Activated CD8-positive, alpha-beta memory T cell treated with anti-CD3 and anti-CD28 coated beads for 36 hours (primary cell): ENCODE results near the gene CPNE9. TPM values are rescaled to one million over a fixed set of nuclear protein-coding genes. Genes with fewer than 3 reads are reported as not detected.

ENCODE experiments used
- CTCF ChIA-PET: fragments of 350-600 bp; sonication (Branson Sonifier 250); formaldehyde crosslinking; loops from one replicate; lab custom pipeline; 2021; ENCODE audit warnings: antibody characterized with exemption; lab: Charles Lee
- POLR2A ChIA-PET: fragments of 350-600 bp; sonication (Branson Sonifier 250); formaldehyde crosslinking; loops from one replicate; lab custom pipeline; 2021; ENCODE audit warnings: antibody characterized with exemption; lab: Charles Lee
- total RNA-seq, 2 experiments: library from RNA; stranded (reverse); gene quantifications; one replicate each; pipeline ENCODE4 v1.2.3, GENCODE V29; 2021

The CPNE9 gene
- total RNA-seq, 2 experiments from 2014 or later = 0.10 to 0.40 TPM

DNA sequence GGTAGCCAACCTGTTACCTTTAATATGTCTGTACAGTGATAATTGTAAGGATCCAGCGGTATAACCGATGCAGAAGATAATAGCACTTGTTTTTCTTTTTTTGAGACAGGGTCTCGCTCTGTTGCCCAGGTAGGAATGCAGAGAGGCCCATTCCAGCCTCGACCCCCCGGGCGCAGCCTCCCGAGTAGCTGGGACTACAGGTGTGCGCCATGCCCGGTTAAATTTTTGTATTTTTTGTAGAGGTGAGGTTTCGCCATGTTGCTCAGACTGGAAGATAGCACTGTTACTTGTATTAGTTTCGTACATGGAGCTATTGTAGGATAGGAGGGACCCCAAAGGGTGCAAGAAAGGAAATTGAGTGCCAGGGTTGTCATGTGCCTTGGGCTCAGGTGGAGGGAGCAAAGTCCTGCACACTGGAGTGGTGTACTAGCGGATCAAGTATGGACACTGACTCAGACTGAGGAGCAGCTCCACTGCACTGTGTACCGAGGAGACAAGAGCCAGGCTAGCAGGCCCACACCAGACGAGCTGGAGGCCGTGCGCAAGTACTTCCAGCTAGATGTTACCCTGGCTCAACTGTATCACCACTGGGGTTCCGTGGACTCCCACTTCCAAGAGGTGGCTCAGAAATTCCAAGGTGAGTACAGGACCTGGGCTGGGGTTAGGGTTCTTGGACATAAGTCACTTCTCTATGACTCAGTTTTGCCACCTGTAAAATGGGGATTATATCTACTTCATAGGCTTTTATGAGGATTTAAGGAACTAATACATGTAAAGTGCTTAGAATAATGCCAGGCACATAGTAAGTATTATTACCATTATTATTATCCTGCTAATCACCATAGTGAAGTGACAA is 47.2 kb downstream of the CPNE9 start:
- POLR2A ChIA-PET = interaction anchor here (0.8 to 2.1 kb wide), 4 partner anchors 13 to 29 kb away, joined by 3 to 6 read pairs (median 6); partner anchors contain the start of gene CAMK1
- CTCF ChIA-PET = interaction anchor here (0.6 to 2.3 kb wide), 6 partner anchors 9 to 183 kb away, joined by 3 to 9 read pairs (median 4); partner anchors contain the start of genes CAMK1 and CRELD1

DNA sequence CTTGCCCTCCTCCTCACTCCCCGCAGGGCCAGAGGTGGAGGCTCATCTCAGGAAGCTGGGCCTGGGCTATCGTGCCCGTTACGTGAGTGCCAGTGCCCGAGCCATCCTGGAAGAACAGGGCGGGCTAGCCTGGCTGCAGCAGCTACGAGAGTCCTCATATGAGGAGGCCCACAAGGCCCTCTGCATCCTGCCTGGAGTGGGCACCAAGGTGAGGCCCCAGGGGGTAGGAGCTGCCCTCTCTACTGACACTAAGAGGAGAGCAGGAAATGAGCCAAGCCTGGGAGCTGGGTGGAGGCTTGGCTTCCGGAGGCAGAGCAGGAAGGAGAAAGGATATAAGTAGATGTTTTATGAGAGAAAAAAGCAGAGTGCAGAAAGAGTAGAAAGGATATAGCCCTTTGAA is 51.0 kb downstream of the CPNE9 start:
- POLR2A ChIA-PET = no interaction called here
- CTCF ChIA-PET = interaction anchor here (1.1 to 1.3 kb wide), 2 partner anchors 14 to 33 kb away, joined by 3 read pairs; no protein-coding TSS in a partner anchor

DNA sequence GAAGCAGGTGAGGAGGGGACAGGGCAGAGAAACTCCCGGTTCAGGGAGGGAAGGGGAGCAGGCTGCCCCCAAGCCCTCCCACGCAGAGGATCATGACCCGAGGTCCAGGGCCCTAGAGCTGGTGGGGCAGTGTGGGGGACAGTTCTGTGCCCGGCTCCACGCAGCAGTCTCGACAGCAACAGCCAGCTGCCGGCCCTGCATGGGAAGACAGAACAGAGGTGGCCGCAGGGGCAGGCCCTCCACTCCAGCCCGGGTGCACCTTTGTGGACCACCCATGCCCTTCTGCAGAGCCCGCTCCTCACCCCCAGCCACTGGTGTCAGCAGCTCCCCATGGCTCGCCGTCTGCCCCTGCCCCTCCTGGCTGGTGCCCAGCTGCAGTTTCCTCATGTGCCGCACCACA is 53.8 kb downstream of the CPNE9 start:
- POLR2A ChIA-PET = no interaction called here
- CTCF ChIA-PET = no interaction called here

DNA sequence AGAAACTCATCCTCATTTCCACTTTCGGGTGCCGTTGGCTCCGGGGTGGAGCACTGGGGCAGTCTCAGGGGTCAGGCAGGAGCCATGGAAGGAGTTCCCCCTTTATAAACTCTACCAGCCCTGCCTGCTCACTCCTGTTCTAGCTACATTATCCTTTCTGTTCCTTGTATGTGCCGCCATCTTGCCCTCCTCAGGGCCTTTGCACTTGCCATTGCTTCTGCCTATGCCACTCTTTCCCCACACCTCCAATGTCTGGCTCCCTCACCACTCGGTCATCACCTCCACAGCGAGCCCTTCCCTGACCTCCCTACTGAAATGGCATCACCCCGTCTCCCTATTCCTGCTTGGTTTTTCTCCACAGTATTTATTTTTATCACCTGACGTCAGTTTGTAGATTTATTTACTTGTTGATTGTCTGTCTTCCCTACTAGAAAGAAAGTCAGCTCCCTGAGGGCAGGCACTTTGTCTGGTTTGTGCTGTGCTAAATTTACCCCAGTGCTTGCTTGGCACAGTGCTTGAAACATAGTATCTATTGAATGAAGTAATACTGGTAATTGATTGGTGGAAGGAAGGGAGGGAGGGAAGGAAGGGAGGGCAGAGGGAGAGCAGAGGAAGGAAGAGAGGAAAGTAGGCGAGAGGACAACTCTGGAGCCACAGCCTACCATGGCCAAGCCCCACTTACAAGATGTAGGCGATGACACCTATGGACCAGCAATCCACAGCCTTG is 57.3 kb downstream of the CPNE9 start:
- POLR2A ChIA-PET = interaction anchor here (0.6 kb wide), 1 partner anchor 17 kb away, joined by 3 read pairs; no protein-coding TSS in a partner anchor
- CTCF ChIA-PET = no interaction called here

DNA sequence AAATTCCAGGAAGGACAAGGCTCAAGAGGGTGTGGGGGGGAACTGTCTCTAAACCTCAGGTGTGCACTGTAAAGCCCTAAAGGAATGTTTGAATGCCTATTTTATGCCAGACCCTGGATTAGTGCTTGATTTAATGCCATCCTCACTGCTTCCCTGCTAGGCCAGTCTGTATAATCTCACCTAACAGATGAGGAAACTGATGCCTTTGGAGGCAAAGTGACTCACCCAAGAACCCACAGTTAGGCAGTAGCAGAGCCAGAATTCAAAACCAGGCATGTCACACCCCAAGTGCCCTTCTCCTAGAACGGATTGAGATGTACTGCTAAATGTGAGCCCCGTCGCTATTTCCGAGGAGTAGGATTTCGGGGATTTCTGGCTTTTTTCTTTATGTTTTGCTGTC is 58.3 kb downstream of the CPNE9 start:
- POLR2A ChIA-PET = no interaction called here
- CTCF ChIA-PET = no interaction called here

DNA sequence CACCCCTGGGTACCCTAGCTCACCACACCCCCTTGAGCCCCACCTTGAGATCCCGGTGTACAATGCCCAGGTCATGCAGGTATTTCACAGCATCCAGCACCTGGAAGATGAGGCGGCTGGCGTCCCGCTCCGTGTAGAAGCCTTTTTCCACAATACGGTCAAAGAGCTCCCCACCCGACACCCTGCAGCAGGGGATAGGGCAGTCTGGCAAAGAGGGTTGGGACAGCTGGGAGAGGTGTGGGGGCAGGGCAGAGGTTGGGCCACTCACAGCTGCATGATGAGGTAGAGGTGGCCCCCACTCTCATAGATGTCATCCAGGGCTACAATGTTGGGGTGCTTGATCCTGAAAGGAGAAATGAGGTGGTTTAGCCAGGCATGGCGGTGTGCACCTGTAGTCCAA is 59.2 kb downstream of the CPNE9 start:
- POLR2A ChIA-PET = interaction anchor here (0.6 to 0.7 kb wide), 2 partner anchors 11 to 44 kb away, joined by 4 to 9 read pairs; no protein-coding TSS in a partner anchor
- CTCF ChIA-PET = interaction anchor here (1.1 to 1.4 kb wide), 2 partner anchors 15 to 19 kb away, joined by 3 read pairs; no protein-coding TSS in a partner anchor

DNA sequence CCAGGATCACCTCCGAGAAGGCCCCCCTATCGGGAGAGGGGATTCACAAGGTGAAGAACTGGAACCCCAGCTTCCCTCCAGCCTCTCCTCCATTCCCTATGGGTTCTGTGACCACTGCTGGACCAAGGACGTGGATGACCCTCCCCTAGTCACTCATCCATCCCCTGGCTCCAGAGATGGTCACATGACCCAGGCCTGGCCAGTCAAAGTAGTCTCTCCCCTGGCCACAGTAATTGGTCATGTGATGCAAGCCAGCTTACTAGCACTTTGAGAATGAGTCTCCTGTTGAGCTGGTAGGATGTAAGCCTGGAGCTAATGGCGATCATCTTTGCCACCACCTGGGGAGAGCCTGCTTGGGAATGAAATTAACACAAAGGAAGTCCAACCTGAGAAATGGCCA is 62.2 kb downstream of the CPNE9 start:
- ChIA-PET CTCF (interaction anchor here (1.0 to 1.5 kb wide), 3 partner anchors 10 to 39 kb away, joined by 3 to 4 read pairs (median 3); no protein-coding TSS in a partner anchor), POLR2A (interaction anchor here (1.4 kb wide), 1 partner anchor 27 kb away, joined by 4 read pairs; the partner anchor contains the start of genes ARPC4 and TADA3)

DNA sequence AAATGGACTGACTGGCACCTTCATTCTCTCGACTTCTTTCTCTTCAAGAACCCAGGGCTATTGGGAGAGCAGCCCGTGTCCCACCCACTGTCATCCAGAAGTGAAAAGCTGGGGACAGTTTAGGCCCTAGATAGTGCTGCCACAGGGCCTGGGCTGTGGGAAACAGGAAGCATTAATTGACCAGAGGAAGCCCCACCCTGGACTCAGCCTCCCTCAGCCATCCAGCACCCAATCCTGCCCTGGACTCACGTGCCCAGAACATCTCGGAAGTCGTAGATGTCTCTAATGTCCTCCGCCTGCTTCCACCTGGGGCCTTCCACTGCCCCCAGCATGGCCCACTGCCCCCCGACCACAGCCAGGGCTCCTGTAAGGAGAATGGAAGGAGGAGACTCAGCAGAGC is 63.8 kb downstream of the CPNE9 start:
- CTCF ChIA-PET = no interaction called here
- POLR2A ChIA-PET = no interaction called here

DNA sequence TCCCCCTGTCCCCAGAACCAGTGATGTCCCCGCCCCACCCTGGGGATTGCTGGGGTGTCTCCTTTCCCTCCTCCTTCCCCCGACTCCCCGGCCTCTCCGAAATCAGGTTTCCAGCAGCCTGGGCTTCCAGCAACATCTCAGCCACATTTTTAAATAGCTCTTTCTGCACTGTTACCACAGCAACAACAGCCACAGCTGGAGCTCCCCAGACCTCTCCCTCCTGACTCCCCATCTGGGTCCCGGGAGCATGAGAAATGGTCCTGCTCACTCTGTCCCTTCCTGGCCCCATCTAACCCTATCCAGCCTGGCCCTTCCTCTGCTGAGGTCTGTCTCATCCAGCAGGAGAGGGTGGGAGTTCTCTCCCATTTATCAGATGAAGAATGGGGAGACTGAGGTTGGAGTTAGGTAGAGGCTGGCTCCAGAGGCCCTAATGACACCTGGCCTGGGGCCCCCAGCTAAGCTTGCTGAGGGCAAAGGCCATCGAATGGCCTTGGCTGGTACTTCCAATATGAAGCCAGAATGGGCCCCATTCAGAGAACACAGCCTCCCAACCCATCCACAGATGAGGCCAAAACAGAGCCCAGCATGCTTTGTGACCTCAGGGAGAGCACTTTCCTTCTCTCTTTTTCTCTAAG is 64.6 kb downstream of the CPNE9 start:
- ChIA-PET CTCF (interaction anchor here (1.4 to 2.6 kb wide), 3 partner anchors 10 to 14 kb away, joined by 3 to 7 read pairs (median 4); no protein-coding TSS in a partner anchor), POLR2A (no interaction called here)

DNA sequence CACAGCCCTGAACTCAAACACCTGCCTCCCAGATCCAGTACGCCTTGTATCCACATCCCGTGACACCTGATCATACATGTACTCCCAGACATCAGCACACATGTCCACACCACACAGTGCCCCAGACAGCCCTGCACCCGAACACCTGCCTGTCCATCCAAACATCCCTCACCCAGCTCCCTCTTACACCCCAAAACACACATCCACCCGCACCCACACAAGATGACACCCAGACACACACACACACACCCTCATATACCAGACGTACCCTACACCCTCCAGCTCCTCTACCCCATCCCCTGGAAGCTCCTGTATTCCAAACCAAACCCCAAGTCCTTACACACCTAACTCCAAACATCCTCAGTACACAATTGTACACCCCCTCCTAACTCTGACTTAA is 65.4 kb downstream of the CPNE9 start:
- POLR2A ChIA-PET = interaction anchor here (0.5 kb wide), 1 partner anchor 400 kb away, joined by 4 read pairs; no protein-coding TSS in a partner anchor
- CTCF ChIA-PET = interaction anchor here (1.4 to 2.6 kb wide), 4 partner anchors 9 to 19 kb away, joined by 3 to 7 read pairs (median 4); partner anchors contain the start of gene OGG1

DNA sequence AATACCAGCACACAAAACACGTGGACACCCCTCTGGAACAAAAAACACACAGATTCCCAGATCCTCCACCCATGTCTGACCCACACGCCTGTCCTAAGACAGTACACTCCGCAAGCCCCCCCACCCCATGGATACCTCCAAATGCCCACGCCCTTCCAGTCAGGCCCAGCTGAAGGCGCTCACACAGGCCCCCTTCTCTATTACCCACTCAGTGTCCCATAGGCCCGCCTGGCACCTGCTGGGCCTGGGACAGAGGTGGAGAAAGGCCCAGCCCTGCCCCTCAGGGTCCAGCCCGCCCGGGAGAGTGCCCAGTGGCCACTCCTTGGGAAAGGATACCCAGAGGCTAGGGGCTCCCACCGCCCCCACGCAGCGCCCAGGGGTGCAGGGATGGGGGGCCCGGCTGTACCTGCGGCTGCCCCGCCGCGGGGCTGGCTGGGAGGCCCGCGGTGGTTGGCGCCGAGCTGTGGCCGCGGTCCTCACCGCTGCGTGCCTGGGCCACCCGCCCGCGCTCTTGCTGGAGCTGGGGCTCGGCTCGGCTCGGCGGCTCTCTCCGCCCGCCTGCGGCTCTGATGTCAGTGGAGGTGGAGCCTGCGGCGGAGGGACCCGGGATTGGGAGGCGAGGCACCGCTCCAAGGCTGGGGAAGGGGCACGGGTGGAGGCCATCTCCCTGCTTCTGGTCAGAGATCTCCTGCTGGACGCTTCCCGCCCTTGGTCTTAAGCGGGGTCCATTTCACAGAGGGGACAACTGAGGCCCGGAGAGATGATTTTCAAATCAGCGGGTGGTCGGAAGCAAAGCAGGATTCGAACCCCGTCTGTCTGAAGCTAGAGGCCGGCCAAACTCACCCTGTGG is 66.0 kb downstream of the CPNE9 start, which contains the start of gene CAMK1:
CAMK1 (minus strand) TSS at position 522 of the 850 bp plus-strand sequence. CDS start 2,198 bp downstream, outside the sequence.
- ChIA-PET POLR2A (interaction anchor here (0.7 to 1.3 kb wide), 4 partner anchors 20 to 435 kb away, joined by 3 to 7 read pairs (median 4); partner anchors contain the start of genes OGG1 and TTLL3), CTCF (interaction anchor here (1.4 to 2.6 kb wide), 4 partner anchors 9 to 19 kb away, joined by 3 to 7 read pairs (median 4); partner anchors contain the start of gene OGG1)

DNA sequence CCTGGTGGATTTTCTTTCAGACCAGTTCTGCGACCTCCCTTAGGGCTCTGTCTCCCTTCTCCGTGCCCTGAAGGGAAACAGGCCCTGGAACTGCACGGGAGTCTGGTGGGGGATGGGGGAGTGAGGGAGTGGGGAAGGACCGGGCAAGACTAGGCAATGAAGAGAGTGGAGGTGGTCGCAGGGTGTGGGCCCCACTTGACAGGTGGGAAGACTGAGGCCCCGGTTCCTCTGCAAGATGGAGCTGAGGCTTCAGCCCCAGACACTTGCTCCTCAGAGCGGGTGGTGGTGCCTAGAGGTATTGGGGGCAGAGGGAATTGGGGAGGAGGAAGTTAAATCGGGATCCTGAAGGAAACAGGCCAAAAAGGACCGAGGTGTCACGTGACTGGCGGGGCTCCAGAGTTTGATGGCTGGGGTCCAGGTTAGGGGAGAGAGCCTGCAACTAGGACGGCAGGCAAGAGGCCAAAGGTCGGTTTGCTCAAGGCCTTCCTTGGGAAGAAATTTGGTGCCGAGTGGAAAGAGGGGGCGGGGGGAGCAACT is 66.7 kb downstream of the CPNE9 start:
- ChIA-PET CTCF (interaction anchor here (1.4 to 2.6 kb wide), 3 partner anchors 8 to 20 kb away, joined by 4 to 7 read pairs (median 4); partner anchors contain the start of gene OGG1), POLR2A (interaction anchor here (0.6 to 1.3 kb wide), 4 partner anchors 20 to 163 kb away, joined by 3 to 6 read pairs (median 3); partner anchors contain the start of genes OGG1 and TTLL3)

DNA sequence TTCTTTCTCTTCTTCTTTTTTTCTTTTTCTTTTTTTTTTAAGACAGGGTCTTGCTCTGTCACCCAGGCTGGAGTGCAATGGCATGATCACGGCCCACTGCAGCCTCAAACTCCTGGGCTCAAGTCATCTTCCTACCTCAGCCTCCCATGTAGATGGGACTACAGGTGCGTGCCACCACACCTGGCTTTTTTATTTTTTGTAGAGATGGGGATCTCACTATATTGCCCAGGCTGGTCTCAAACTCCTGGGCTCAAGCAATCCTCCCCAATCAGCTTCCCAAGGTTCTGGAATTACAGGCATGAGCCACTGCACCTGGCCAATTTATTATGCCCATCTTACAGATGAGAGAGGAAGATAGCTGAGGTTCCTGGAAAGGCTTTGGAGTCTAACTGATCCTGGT is 67.4 kb downstream of the CPNE9 start:
- CTCF ChIA-PET = interaction anchor here (0.6 to 2.6 kb wide), 2 partner anchors 9 to 54 kb away, joined by 3 to 7 read pairs; no protein-coding TSS in a partner anchor

DNA sequence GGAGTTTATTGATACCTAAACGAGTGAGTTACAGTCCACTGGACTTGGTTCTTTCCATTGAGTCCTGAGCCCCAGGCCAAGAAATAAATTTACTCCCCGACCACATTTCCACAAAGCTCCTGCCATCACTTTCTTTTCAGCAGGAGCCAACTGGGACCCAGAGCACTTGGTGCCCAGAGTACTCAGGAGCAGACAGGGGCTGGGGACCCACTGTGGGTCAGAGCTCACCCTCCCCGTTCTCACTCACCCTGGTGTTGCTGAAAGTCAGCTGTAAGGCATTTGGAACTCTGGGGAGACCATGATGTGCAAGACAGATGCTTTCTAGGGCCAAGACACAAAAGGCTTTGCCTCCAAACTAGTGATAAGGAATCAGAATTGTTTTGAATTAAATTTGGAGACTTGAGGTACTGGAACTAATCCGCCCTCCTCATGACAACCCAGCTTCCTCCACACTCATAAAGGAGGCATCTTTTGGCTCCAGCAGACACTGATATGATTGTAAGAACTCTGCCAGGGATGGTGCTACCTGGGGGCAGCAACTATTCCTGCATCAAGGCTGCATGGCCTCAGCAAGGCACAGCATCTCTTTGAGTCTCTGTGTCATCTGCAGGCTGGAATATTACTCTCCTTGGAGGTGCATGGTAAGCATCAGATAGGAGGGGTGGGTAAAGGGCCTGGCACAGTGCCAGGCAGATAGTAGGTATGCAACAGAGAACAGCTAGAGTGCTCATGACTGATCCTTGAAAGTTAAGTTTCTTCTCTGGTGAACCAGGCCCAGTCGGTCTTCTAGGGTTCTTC is 73.5 kb downstream of the CPNE9 start:
- CTCF ChIA-PET = interaction anchor here (0.6 to 2.0 kb wide), 7 partner anchors 11 to 488 kb away, joined by 3 to 7 read pairs (median 4); partner anchors contain the start of genes ARPC4 and OGG1

More for the DNA sequence above, 67.4 kb downstream of the CPNE9 start:
- POLR2A ChIA-PET = interaction anchor here (0.6 kb wide), 1 partner anchor 31 kb away, joined by 3 read pairs; no protein-coding TSS in a partner anchor

DNA sequence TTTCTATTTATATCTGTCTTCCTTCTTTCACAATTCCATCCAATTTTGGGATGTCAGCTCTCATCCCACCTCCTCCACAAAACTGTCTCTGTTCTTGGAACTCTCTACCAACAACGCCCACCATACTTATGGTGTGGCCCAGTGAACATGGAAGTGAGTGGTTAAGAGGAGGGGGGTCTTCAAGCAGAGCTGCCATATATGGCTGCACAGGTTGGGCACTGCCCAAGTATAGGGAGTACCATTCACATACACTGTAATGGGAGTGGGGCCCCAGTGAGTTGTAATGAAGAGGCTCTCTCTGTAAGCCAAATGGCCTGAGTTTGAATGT is 74.0 kb downstream of the CPNE9 start:
- POLR2A ChIA-PET = interaction anchor here (0.6 to 2.9 kb wide), 3 partner anchors 15 to 41 kb away, joined by 3 to 19 read pairs (median 3); partner anchors contain the start of genes ARPC4 and TADA3
- CTCF ChIA-PET = interaction anchor here (0.6 to 2.0 kb wide), 6 partner anchors 12 to 31 kb away, joined by 3 to 7 read pairs (median 4); partner anchors contain the start of genes ARPC4 and OGG1

More for the DNA sequence above, 73.5 kb downstream of the CPNE9 start:
- POLR2A ChIA-PET = interaction anchor here (1.2 to 2.9 kb wide), 2 partner anchors 15 to 40 kb away, joined by 3 to 19 read pairs; partner anchors contain the start of genes ARPC4 and TADA3
